ENCODE data around the gene MIB1.

Gene MIB1

GRCh38 chr18:21808185-21808584 lies 67.6 kb downstream of the MIB1 start:
- in situ Hi-C loops (cut with HindIII; ENCODE audit: low sequenced_read_pairs), result no loop called here

DNA sequence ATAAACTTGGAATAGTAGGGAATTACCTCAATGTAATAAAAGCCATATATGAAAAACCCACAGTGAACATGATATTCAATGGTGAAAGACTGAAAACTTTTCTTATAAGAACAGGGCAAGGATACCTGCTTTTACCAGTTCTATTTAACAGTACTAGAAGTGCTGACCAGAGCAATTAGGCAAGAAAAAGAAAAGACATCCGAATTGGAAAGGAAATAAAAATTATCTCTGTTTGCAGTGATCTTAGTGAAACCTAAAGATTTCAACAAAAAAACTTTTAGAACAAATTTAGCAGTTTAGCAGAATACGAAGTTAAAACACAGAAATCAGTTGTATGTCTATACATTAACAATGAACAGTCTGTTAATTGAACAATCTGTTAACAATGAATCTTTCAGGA lies 69.1 kb downstream of the MIB1 start:
- in situ Hi-C loops (cut with HindIII; ENCODE audit: low sequenced_read_pairs), result no loop called here

DNA sequence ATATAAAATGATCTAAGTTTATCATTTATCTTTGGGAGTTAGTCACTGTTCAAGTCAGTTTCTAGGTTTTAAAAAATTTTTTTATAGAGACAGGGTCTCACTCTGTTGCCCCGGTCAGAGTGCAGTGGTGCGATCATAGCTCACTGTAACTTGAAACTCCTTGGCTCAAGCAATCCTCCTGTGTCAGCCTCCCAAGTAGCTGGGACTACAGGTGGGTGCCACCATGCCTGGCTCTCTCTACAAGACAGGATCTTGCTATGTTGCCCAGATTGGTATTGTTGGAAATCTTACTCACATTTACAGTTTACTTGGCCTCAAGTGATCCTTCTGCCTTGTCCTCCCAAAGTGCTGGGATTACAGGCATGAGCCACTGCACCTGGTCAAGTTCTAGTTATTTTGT lies 74.5 kb downstream of the MIB1 start:
- in situ Hi-C loops (cut with HindIII; ENCODE audit: low sequenced_read_pairs), result no loop called here

DNA sequence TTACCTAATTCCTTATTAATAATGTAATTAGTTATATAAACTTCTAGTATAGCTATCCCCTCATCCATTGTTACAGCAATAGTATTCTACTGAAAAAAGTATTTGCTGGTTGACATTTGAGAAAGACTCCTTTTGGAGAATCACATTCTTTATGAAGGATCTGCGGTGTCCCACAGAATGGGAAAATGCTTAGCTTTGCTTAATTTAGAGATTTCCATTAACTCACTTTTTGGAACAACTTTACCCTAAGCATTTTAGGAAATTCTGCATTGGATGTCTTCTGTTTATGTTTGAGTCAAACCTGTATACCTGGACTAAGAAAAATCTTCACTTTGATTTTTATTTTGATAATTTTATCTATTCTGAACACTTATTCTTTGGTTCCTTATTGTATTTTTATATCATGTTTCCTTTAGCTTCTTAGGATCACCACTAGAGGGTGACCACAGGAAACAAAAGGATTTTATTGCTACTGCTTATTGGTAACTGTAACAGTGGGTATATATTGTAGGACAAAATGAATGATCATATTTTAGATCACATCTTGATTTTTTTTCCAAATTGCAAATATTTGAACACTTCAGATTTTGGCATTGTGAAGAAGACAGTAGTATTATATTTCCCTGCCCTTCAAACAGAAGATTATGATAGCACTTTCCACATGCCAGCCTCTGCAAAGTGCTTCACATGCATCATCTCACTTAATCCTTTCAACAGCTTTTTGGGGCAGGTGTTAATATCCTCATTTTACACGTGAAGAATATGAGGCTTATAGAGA lies 79.6 kb downstream of the MIB1 start:
- in situ Hi-C loops (cut with HindIII; ENCODE audit: low sequenced_read_pairs), result no loop called here

DNA sequence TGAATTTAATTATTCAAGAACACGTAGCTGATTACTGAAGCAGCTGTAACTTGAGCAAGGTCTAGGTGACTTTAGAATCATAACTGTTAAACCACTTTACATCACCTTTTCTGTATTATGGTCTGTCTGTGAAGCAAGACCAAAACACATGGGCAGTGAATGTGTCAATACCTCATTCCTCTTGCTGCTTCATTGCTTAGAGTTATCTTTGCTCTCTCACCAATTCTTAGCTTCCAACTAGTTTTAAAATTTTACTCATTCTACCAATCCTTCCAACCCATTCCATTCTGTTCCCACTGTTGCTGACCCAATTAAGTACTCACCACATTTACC lies 80.2 kb downstream of the MIB1 start:
- in situ Hi-C loops (cut with HindIII; ENCODE audit: low sequenced_read_pairs), result no loop called here

GRCh38 chr18:21823848-21824247 lies 83.3 kb downstream of the MIB1 start:
- in situ Hi-C loops (cut with HindIII; ENCODE audit: low sequenced_read_pairs), result no loop called here

DNA sequence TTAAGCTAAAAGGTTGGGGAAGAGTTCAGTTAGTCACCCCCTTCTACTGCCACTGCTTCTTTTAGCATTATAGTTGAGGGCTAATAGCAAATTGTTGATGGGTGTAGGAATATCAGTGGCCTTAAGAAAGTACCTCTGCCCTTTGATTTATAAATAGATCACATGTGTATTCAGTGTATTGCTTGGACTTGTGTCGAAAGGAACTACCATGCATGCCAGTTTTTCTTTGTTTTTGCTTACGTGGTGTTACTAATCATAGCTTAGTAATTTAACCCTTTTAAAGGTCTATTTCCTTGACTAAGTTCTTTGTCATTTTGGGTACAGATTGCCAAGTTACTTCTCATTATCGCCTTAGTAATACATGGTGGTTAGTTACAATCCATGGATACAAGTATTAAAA lies 85.6 kb downstream of the MIB1 start:
- in situ Hi-C loops (cut with HindIII; ENCODE audit: low sequenced_read_pairs), result no loop called here

DNA sequence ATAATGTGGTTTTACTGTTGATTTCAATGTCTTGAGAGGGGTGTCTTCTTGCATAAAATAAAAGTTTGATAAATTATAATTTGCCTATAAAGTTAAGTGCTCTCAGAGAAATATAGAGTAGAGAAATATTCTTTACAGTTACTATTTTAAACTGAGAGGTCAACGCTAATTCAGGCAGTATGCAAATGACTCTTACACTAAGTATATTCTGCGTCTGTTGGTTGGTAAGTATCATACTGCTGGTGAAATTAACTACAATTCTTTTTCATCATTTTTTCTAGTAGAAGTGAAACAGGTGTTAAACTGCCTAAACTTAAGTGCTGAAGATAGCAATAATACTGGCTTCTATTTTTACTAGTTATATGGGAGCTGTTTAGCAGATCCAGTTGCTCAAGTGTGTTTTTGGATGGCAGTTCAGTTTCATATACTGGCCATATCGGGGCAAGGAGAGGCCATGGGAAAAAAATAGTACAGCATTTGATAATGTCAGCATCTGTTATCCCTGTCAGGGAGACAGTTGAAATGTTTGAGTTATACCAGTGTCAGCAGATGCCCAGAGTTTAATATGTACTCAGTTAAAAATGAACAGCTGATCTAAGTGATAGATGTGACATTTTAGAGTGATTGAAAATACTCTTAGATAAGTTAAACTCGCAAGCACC lies 86.2 kb downstream of the MIB1 start:
- in situ Hi-C loops (cut with HindIII; ENCODE audit: low sequenced_read_pairs), result no loop called here

GRCh38 chr18:21830532-21830931 lies 89.9 kb downstream of the MIB1 start:
- in situ Hi-C loops (cut with HindIII; ENCODE audit: low sequenced_read_pairs), result no loop called here

- in situ Hi-C loops (cut with HindIII; ENCODE audit: low sequenced_read_pairs), result no loop called here
These were observed 90.8 kb downstream of the MIB1 start for GRCh38 chr18:21831413-21831831.

DNA sequence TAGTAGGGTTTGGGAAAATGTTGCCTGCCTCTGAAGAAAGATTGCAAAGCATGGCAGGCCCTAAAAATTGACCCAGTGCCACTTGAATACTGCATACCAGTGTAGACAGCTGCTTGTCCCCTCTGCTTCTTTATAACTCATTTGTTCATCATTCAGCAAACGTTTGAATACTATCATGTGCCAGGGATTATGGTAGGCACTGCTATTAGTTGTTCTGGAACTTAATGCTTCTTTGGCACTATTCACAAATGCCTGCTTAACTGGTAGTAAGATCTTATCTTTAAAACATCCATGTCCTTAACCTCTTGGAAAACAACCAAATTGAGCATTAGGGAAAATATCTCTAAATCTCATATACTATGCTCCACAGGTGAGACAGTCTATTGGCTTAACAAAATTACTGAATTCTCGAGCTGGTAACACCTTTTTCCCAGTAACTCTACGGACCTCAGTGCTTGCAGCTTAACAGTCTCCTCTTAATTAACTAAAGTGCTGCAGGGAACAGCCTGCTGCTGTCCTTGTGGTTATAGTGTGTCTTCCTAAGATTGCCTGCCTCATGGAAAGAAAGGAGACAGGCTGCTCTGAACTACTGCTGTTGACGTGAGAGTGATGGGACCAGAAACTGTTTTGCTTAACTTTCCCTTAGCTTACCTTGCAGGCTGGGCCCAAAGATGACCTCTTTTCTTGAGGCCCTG lies 93.2 kb downstream of the MIB1 start:
- in situ Hi-C loops (cut with HindIII; ENCODE audit: low sequenced_read_pairs), result no loop called here

GRCh38 chr18:21834299-21834660 lies 93.7 kb downstream of the MIB1 start:
- in situ Hi-C loops (cut with HindIII; ENCODE audit: low sequenced_read_pairs), result no loop called here

GRCh38 chr18:21841570-21841969 lies 101.0 kb downstream of the MIB1 start:
- in situ Hi-C loops (cut with HindIII; ENCODE audit: low sequenced_read_pairs), result no loop called here

GRCh38 chr18:21843341-21843740 lies 102.7 kb downstream of the MIB1 start:
- in situ Hi-C loops (cut with HindIII; ENCODE audit: low sequenced_read_pairs), result no loop called here

DNA sequence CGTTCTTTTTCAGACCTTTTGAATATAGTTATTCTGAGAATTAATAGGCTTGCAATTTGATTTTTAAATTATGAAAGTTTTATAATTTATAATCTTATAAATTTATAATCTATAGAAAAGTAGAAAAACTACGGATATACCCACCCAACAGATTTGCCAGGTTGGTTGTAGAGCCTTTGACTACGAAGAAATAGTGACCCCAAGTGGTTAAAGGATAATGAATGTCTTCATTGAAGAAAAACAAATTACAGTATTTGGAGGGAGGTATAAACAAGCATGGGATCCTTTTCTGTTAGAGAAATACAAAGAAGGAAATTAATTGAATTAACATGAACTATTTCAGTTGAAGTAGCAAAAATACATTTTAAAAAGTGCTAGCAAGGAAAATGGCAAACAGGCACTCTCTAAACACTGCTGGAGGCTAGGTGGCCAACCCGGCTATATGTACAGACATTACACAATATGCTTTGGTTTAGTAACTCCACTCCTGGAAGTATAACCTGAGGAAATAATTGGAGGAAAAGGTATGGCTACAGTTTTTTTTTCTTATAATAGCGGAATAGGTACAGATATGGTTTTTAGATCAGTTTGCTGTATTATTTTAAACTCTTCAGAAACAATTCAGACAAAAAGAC lies 110.9 kb downstream of the MIB1 start:
- in situ Hi-C loops (cut with HindIII; ENCODE audit: low sequenced_read_pairs), result no loop called here

- in situ Hi-C loops (cut with HindIII; ENCODE audit: low sequenced_read_pairs), result no loop called here
These were observed 112.4 kb downstream of the MIB1 start for GRCh38 chr18:21853016-21853415.

DNA sequence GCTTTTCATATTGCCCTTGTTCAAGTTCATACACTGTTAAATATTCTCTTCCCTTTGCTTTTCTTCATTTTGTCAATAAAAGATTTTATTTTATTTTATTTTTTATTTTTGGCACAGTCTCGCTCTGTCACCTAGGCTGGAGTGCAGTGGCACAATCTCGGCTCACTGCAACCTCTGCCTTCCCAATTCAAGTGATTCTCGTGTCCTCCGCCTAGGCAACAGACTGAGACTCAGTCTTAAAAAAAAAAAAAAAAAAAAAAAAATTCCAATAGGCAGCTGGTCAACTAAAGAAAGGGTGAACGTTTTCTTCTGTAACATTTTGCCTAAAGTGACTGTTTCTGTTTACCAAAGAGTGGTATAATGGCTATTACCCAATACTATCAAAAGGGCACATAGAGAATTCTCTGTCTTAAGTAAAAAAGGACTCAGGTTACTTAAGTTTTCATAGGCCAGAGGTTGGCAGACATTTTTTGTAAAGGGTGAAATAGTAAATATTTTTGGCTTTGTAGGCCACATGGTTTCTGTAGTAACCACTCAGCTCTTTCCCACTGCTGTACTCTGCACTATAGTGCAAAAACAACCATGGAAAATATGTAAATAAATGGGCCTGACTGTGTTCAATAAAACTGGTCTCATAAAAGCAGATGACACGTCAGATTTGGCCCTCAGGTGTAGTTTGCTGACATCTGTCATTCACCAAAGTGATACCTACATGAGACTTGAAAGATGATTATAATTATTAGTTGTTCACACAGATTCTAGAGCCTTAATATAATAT lies 113.4 kb downstream of the MIB1 start:
- in situ Hi-C loops (cut with HindIII; ENCODE audit: low sequenced_read_pairs), result no loop called here

DNA sequence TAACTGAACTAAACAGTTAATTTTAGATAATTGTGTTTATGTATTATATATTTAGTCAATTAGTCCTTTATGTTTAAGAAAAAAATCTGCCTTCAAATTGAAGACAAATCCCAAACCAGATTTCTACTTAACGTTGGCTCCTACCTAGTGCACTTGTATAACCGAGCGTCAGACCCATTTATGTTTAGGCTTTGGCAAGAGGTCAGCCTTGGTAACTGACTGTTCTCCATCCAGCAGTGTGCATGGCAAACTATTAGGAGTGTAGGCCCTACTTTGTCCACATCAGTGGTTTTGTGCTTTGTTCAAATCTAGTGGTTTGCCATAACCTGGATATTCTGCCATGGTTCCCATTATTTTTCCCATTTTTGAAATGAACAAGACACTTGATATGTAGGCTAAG lies 114.8 kb downstream of the MIB1 start:
- in situ Hi-C loops (cut with HindIII; ENCODE audit: low sequenced_read_pairs), result no loop called here

GRCh38 chr18:21857871-21858270 lies 117.3 kb downstream of the MIB1 start:
- in situ Hi-C loops (cut with HindIII; ENCODE audit: low sequenced_read_pairs), result no loop called here

DNA sequence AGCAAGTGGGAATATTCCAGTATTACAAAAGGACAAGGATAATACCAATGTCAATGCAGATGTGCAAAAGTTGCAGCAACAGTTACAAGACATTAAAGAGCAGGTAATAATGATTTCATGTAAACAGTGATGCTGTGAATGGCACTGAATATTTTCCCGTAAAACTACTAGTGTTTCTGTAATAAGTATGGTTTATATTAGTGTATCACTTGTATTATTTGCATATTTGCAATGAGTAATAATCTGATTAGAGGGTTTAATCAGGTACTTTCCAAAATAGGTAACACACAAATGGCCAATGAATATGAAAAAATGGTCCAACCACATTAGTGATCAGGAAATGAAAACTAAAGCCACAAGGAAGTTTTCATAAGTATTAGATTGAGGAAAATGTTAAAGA lies 118.0 kb downstream of the MIB1 start:
- in situ Hi-C loops (cut with HindIII; ENCODE audit: low sequenced_read_pairs), result no loop called here

GRCh38 chr18:21864386-21864785 lies 123.8 kb downstream of the MIB1 start:
- in situ Hi-C loops (cut with HindIII; ENCODE audit: low sequenced_read_pairs), result no loop called here
